GM15510 (cell line): ENCODE results near the gene TBC1D22A.

Source experiments
- POLR2A ChIP-seq: IDR thresholded peaks from 3 replicates; pipeline ENCODE4 v1.6.1; 2011; ENCODE audit warnings: borderline replicate concordance; ENCODE audit not compliant: insufficient read length; ENCODE audit errors: extremely low read depth

The TBC1D22A gene, protein sequence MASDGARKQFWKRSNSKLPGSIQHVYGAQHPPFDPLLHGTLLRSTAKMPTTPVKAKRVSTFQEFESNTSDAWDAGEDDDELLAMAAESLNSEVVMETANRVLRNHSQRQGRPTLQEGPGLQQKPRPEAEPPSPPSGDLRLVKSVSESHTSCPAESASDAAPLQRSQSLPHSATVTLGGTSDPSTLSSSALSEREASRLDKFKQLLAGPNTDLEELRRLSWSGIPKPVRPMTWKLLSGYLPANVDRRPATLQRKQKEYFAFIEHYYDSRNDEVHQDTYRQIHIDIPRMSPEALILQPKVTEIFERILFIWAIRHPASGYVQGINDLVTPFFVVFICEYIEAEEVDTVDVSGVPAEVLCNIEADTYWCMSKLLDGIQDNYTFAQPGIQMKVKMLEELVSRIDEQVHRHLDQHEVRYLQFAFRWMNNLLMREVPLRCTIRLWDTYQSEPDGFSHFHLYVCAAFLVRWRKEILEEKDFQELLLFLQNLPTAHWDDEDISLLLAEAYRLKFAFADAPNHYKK

DNA sequence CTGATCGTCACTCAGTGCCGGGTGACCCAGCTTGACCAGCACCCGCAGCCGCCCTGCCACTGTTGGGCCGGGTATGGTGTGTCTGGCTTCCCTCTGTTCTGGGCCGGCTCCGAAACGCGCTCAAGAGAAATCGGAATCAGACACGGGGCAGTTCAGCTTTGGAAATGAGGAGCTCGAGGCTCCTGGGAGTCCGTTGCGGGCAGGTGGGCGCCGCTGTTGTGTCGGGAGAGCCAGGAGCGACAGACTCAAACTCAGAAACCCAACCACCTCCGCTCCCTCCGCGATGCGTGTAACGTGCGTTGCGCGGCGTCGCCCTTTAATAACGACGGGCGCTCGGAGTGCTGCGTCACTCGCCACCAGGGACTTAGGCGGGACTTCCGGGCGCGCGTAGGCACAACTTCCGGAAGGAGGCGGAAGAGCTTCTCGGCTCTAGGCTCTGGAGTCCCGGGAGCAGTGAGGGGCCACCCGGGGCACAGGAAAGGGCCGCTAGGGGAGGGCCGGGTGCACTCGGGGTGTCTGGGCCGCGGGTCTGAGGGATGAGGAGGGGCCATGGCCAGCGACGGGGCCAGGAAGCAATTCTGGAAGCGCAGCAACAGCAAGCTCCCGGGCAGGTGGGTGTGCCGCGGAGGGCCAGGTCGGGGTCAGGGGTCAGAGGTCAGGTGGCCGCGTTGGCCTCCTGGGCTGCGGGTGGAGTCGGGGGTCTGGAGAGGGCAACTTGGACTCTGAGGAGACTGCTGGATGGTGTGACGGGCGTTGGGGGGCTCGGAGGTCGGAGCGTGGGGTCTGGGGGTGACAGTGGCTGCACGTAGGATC, at the start of gene TBC1D22A:
Gene TBC1D22A, plus strand, starts transcription at position 413 of the 813 bp plus-strand sequence. Its CDS starts 137 bp downstream, at position 550.
- peak; percentile 95 for TF ChIP-seq POLR2A

DNA sequence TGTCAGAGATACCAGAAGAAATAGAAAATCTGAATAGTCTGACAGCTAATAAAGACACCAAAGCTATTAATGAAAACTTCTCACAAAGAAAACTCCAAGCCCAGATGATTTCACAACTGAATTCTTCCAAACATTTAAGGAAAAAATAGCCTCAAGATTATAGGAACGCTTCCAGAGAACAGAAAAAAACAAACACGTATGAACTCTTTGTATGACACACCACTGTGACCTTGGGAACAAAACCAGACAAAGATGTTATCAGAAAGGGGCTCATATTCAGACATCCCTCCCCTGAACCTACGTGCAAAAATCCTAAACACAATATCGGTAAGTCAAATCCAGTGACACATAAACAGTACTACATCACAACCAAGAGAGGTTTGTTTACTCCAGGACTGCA, 47.9 kb upstream of the TBC1D22A start:
- no peak for TF ChIP-seq POLR2A

DNA sequence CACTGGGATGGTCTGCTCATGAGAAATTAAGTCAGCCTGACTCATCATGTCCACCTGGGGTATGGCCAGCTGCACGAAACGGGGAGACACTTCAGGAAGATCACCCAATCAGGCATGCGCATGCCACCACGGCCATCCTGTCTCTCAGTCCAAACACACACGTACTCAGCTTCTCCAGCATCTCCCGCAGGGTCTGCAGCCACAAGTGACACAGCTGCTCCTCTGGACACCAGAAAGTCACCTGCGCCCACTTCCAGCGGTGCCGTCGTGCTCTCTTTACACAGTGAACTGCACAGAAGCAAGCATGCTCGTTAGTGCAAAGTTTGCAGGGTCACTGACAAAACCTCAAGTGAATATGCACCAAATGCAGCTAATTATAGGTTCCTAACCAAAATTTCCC, 42.5 kb upstream of the TBC1D22A start:
- no peak for TF ChIP-seq POLR2A

DNA sequence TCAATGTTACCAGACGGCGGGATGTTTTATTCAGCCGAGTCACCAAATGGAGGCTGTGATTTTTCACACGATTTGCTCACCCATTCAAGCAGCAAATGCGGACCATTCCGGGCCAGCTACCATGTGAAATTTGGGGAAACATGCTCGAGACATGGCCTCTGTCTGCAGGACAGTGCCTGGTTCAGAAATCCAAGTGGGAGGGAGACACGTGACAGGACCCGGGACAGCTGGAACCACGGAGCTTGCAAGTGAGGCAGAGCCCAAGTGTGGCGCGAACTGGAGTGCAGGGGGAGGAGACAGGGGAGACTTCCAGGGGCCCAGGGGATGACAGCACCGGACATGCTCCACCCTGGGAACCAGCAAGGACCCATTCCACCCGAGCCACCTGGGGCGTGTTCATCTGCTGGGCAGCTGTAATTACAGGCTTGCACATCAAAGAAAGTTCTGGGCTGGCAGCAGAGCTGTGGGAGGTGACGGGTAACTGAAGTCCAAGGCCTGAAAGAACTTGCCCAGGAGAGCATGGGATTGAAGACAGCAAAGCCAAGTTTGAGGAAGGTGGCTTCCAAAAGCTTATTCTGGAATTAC, 40.9 kb upstream of the TBC1D22A start:
- no peak for TF ChIP-seq POLR2A

DNA sequence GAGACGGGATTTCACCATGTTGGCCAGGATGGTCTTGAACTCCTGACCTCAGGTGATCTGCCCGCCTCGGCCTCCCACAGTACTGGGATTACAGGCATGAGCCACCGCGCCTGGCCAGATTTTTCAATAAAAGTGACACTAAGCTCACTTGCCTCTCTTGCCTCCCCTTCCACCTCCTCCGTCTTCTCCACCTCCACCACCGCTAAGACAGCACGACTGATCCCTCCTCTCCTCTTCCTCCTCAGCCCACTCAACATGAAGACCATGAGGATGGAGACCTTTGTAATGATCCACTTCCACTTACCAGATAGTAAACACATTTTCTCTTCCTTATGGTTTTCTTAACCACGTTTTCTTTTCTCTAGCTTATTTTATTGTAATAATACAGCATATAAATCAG, 38.6 kb upstream of the TBC1D22A start:
- TF ChIP-seq POLR2A = no peak

DNA sequence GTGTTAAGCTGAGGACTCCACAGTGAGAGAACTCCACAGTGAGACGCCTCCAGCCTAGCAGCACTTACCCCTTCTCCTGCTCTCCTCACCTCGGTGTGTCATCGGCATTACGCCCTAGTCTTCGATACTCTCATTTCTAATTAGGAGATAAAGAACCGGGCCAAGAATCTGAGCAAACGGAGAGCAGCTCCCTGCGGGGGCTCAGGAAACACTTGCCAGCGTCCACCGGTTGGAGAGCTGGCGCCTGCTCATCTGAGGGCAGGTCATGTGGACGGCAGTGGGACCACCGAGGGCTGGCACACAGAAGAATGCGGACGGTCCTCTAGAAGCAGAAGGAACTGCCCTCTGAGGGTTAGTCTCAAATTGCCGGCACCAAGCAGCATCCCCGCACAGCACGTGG, 37.4 kb upstream of the TBC1D22A start:
- no peak for TF ChIP-seq POLR2A

DNA sequence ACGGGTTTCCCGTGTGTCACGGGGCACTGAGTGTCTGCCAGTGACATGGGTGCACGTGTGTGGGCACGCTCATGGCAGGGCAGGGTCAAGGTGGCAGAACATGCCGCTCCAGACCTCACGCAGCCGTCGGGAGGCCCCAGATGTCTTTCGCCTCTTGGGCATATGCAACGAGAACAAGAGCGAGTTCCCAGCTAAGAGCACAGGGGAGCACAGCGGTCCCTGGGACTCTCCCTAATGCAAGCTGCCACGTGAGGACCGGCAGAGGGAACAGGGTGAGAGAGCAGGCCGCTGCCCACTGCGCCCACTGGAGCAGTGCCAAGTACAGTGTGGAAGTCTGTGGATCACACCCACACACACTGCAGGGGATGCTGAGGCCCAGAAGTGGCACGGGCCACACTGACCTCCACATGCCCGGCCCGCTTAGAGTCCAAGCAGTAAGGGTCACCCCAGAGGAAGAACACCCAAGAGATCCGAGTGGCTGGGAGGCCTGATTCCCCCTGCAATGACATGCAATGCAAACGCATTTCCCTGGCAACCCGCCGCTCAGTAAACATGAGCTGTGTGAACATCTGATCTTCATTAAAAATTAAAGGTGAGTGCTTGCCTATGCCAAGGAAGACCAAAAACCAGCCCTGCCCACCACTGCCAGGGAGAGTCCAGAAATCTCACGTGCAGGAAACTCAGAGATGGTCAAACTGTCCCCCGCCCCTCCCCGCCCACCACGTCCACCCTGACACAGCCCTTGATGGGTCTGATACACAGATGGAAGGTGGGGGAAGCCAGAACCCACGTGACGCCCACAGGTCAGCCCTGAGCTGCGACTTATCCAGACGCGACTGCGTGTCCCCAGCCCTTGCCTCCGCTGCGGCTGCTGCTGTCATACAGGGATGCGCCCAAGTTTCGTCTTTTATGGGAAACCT, 36.1 kb upstream of the TBC1D22A start:
- no peak for TF ChIP-seq POLR2A

DNA sequence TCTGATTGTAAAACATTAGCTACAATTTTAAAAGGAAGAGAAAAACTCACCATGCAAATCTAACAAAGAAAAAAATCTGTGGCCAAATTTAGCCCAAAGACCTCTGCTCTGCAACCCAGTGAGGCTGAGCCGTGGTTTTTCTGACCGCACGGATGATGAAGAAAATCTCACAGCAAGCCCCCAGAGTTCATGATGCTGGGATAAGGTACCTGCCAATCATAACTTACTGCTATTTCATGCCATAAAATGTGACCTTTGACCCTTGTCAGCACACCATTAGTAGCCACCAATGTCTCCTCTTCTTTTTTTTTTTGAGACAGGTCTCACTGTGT, 35.5 kb upstream of the TBC1D22A start:
- TF ChIP-seq POLR2A = no peak

DNA sequence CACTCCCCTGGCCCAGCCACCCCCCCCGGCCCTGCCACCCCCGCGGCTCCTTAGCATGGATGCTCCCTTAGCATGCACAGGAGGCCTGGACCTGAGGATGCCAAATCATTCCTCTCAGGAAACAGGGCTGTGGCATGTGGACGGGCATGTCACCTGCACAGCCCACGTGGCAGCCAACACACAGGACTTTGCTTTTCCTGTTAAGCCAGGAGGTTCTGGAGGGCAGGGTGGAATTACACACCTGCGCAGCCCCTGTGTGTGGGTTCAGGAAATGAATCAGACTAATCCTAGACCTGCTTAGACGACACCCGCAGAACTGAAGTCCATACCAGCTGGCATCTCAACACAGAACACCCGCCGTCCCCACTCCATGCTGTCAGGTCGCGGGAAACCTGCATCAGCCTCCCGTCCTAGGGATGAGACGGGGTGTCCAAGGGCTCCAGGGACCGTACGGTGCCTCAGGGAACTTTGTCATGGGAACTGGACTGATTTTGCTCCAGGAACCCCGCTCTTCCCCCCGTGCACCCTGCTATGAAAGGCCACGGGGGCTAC, 34.6 kb upstream of the TBC1D22A start:
- TF ChIP-seq POLR2A = no peak

DNA sequence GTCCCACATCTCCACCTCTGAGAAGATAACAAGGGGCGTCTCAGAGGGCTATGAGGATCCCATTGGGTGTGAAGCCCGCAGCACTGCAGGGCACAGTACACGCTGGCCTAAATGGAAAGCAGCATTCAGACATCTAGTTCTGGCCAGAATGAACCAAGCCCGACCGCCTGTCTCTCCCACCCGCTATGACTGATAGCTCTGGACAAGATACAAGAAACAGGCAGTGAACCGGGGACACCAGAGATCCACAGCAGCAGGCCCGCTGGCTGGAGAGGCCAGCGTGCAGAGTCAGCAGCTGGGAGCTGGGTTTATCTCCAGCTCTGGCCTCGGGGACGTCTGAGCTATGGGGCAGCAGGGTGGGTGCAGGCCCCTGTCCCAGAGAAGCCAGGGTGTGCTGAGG, 34.0 kb upstream of the TBC1D22A start:
- no peak for TF ChIP-seq POLR2A

DNA sequence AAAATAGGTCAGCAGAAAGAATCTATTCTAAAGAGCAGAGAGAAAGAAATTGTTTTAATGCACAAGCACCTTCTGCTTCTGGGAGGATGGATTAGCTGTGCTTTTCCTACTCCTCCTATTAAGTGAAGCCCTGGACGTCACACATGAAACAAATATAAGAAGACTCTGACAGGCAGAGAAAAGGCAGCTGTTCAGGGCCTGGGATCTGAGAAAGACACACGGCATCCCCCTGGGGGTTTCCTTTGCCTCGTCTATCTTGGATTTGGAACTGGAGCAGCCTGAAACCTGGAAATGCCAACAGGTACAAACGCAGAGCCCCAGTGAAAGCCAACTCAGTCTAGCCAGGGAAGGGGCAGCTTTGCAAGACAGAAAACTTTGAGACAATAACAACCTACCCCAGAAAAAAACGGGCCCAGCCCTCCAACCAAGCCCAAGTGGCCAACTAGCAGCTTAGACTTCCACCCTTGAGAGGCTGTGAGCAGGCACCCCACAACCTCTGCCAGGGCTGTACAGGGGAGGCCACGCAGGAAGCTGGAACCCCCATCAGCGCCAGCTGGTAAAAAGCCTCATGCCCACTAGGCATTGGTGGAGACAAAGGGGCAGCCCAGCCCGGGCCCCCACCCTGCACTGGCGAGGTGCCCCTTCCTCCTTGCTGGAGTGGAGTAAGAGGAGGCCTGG, 31.7 kb upstream of the TBC1D22A start:
- TF ChIP-seq POLR2A = no peak

DNA sequence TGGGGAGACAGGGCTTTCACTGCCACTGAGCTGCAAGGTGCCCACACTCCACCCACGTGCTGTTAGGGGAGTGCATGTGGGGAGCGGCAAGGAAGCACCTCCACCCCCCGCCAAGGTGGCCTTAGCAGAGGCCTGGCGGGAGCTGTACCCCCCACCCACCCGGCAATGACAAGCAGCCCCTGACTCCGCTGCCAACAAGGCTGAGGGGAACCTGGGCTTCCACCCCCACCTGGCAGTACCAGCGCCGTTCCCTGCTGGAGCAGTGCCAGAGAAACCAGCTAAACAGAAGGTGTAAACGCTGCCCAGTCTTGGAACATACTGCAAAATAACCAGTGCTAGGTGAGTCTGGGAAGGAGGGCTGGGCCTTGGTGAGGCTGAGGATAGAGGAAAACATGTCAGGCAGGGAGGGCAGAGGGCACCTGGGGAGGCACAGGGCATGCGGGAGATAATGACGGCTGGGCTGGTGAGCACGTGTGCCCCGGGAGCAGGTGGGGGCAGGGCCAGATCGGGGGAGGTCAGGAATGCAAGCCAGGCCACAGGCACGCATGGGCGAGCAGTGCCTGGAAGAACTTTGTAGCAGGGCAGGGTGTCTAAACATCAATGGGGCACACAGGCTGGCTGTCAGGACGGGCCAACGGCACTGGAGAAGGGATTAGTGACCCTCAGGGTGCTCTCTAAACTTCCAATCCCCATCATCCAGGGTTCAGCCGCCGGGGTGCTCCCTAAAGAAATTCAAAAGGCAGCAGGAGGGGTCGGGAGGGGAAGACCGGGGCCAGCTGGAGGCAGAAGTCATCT, 31.0 kb upstream of the TBC1D22A start:
- no peak for TF ChIP-seq POLR2A

DNA sequence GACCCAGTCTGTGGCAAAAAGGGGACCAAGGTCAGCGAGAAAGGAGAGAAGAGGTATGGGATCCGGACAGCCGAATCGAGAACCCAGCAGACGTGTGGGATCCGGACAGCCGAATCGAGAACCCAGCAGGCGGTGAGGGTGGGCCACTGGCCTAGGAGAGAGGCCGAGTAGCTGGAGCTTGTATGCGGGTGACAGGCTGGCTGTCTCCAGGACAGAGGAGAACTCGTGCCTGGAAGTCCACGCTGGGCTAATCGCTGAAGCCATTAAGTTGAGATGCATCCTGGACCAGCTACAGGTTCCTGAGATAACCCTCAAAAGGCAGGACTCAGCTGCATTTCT, 30.4 kb upstream of the TBC1D22A start:
- TF ChIP-seq POLR2A = no peak

DNA sequence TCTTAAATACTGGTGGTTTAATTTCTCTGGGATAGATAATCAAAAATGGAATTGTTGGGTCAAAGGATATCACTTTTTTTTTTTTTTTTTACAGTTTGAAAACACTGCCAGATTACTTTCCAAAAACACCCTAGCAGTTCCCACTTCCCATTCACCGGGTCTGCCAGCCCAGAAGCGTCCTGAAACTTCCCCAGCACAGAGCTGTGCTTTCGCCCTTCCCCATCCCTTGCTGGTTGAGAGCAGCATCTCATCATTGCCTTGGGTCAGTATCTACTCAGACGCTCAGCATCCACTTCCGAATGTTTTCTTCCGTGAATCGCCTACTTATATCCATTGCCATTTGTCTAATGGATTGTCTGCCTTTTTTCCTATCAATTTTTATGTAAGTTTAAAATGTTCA, 29.9 kb upstream of the TBC1D22A start:
- no peak for TF ChIP-seq POLR2A
